Tibial artery (tissue), 4 donors: Measurements from ENCODE around the gene PAFAH2.

Experiments
- DNase-seq, 2 donors: peaks; one replicate each; pipeline ENCODE4 v3.0.0-alpha.2; 2019
- H3K27ac ChIP-seq, 2 donors: fragments of 200-600 bp; sonication (generic) in 1 of 2; 1 replicate in 1 of 2; 2 replicates in 1 of 2; pipeline ENCODE4 v1.5.1; 2018 to 2019; ENCODE audit warnings: mild to moderate bottlenecking in 1 of 2
- H3K27me3 ChIP-seq, 2 donors: fragments of 200-600 bp; sonication (generic) in 1 of 2; one replicate each; pipeline versions ENCODE4 v1.5.1 to v1.6.0; 2016 to 2019
- H3K36me3 ChIP-seq, 3 donors: fragments of 200-600 bp; sonication (generic) in 2 of 3; one replicate each; pipeline ENCODE4 v1.5.1; 2016 to 2019; ENCODE audit warnings: mild to moderate bottlenecking in 2 of 3
- H3K4me1 ChIP-seq, 4 donors: fragments of 200-600 bp; sonication (generic) in 2 of 4; 1 replicate in 3 of 4; 2 replicates in 1 of 4; pipeline ENCODE4 v1.5.1; 2016 to 2019
- H3K4me3 ChIP-seq, 2 donors: fragments of 200-600 bp; sonication (generic) in 1 of 2; 1 replicate in 1 of 2; 2 replicates in 1 of 2; pipeline ENCODE4 v1.5.1; 2018 to 2019; ENCODE audit warnings: mild to moderate bottlenecking in 2 of 2
- H3K9me3 ChIP-seq, 3 donors: fragments of 200-600 bp; sonication (generic) in 1 of 3; one replicate each; pipeline ENCODE4 v1.5.1; 2016 to 2019
- intact Hi-C: fragments of 100-400 bp; cut with DNase I; formaldehyde crosslinking; loops from one replicate; pipeline ENCODE4 v1.15.0; 2023; ENCODE audit warnings: low total_unique reads
- TF ChIP-seq, protein P1 (sequence below), 2 experiments: fragments of 200-600 bp in 1 of 2; fragments of 450-650 bp in 1 of 2; IDR thresholded peaks; one replicate each; pipeline ENCODE4 v1.5.1; 2017 to 2019; ENCODE audit warnings: antibody characterized with exemption in 2 of 2, mild to moderate bottlenecking in 1 of 2, moderate library complexity in 1 of 2

PAFAH2 gene

DNA sequence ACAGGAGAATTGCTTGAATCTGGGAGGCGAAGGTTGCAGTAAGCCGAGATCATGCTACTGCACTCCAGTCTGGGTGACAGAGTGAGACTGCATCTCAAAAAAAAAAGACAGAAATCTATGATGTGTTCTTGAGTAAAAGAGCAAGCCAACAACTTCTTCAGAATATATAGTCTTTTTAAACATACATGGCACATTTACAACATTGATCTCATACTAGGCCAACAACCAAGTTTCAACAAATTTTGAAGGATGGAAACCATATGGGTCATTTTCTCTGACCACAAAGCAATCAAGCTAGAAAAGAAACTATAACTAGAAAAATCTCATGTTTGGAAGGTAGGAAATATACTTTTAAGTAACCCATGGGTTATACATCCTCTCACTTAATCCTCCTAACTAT is 38.3 kb downstream of the PAFAH2 start:
- Histone ChIP-seq H3K9me3 (peaks cover 0 to 4% (median 0%) of the 10 kb centered on the region in 3 donors), H3K27ac (no peak overlapping the region), H3K4me3 (no peak overlapping the region), H3K36me3 (peaks cover 52 to 63% (median 56%) of the 10 kb centered on the region in 3 donors), H3K4me1 (no peaks in the 10 kb centered on the region), H3K27me3 (no peaks in the 10 kb centered on the region)
- no peak for DNase-seq
- TF ChIP-seq, protein P1, sequence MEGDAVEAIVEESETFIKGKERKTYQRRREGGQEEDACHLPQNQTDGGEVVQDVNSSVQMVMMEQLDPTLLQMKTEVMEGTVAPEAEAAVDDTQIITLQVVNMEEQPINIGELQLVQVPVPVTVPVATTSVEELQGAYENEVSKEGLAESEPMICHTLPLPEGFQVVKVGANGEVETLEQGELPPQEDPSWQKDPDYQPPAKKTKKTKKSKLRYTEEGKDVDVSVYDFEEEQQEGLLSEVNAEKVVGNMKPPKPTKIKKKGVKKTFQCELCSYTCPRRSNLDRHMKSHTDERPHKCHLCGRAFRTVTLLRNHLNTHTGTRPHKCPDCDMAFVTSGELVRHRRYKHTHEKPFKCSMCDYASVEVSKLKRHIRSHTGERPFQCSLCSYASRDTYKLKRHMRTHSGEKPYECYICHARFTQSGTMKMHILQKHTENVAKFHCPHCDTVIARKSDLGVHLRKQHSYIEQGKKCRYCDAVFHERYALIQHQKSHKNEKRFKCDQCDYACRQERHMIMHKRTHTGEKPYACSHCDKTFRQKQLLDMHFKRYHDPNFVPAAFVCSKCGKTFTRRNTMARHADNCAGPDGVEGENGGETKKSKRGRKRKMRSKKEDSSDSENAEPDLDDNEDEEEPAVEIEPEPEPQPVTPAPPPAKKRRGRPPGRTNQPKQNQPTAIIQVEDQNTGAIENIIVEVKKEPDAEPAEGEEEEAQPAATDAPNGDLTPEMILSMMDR (IDR thresholded peaks at IDR 0.05) = no peak
- intact Hi-C loops = no loop called here

DNA sequence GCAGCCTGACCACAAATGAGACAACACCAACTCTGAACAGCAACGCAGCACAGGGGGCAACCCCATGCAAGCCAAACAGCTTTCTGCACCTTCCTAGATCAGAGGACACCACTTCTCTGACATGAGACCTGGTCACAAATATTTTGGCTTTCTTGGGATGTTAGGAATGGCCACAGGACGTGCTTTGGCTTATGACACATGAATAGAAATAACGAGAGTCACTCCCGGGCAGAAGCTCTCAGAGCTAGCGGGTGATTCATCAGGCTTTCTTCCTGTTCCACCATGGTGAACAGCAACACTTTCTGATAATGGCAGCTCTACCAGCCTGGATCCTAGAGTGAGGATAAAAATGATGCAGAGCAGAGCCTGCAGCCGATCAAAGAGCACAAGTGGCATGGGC is 39.4 kb downstream of the PAFAH2 start:
- TF ChIP-seq, protein P1 (IDR thresholded peaks at IDR 0.05) = no peak
- Histone ChIP-seq H3K36me3 (peaks cover 42 to 54% (median 48%) of the 10 kb centered on the region in 3 donors), H3K4me1 (no peaks in the 10 kb centered on the region), H3K27me3 (no peaks in the 10 kb centered on the region), H3K9me3 (peaks cover 0 to 4% (median 0%) of the 10 kb centered on the region in 3 donors), H3K4me3 (no peak overlapping the region), H3K27ac (no peak overlapping the region)
- intact Hi-C loops = no loop called here
- no peak for DNase-seq

GRCh38 chr1:25955553-25955952 is 42.3 kb downstream of the PAFAH2 start:
- peaks cover 21 to 25% (median 25%) of the 10 kb centered on the region in 3 donors for H3K36me3 ChIP-seq
- intact Hi-C loops = no loop called here
- H3K27ac ChIP-seq = no peak overlapping the region
- H3K4me3 ChIP-seq = no peak overlapping the region
- peaks cover 0 to 4% (median 0%) of the 10 kb centered on the region in 3 donors for H3K9me3 ChIP-seq
- no peak for DNase-seq
- TF ChIP-seq, protein P1 (IDR thresholded peaks at IDR 0.05) = no peak
- H3K27me3 ChIP-seq = peaks cover 0 to 6% of the 10 kb centered on the region in 2 donors
- no peaks in the 10 kb centered on the region for H3K4me1 ChIP-seq

GRCh38 chr1:25954282-25954938 is 43.5 kb downstream of the PAFAH2 start:
- Histone ChIP-seq H3K36me3 (peaks cover 13 to 19% (median 14%) of the 10 kb centered on the region in 3 donors), H3K27ac (no peak overlapping the region), H3K4me3 (no peak overlapping the region), H3K9me3 (peaks cover 0 to 4% (median 0%) of the 10 kb centered on the region in 3 donors), H3K27me3 (peaks cover 0 to 6% of the 10 kb centered on the region in 2 donors), H3K4me1 (no peaks in the 10 kb centered on the region)
- DNase-seq = no peak
- intact Hi-C loops = no loop called here
- TF ChIP-seq, protein P1 (IDR thresholded peaks at IDR 0.05) = no peak

- TF ChIP-seq, protein P1 (IDR thresholded peaks at IDR 0.05) = no peak
- no peak overlapping the region for H3K27ac ChIP-seq
- H3K4me3 ChIP-seq = no peak overlapping the region
- H3K4me1 ChIP-seq = no peaks in the 10 kb centered on the region
- no peaks in the 10 kb centered on the region for H3K9me3 ChIP-seq
- intact Hi-C loops = no loop called here
- DNase-seq = no peak
- H3K27me3 ChIP-seq = peaks cover 0 to 6% of the 10 kb centered on the region in 2 donors
- peaks cover 0 to 4% (median under 1%) of the 10 kb centered on the region in 3 donors for H3K36me3 ChIP-seq
Observed at GRCh38 chr1:25952841-25953401, 44.9 kb downstream of the PAFAH2 start.
